K562 (cell line): ENCODE measurements around the gene FGFBP3. TPM values are rescaled to one million over a fixed set of nuclear protein-coding genes. Genes with fewer than 3 reads are reported as not detected.

Experiments used
- ATF3 ChIP-seq, 2 experiments: fragments of 450-650 bp in 1 of 2; sonication (generic) in 1 of 2; formaldehyde crosslinking in 1 of 2; IDR thresholded peaks in 1 of 2; conservative IDR thresholded peaks in 1 of 2; 2 replicates each; pipeline versions ENCODE4 v1.6.1 to v1.8.1; 2016 to 2023; ENCODE audit warnings: mild to moderate bottlenecking in 2 of 2, moderate library complexity in 2 of 2, inconsistent platforms in 1 of 2, missing genetic modification reagents in 1 of 2
- ATF7 ChIP-seq: fragments of 450-650 bp; IDR thresholded peaks from 2 replicates; pipeline ENCODE4 v1.7.1; 2014; ENCODE audit warnings: mild to moderate bottlenecking, moderate library complexity
- DPF2 ChIP-seq: fragments of 450-650 bp; IDR thresholded peaks from 2 replicates; pipeline ENCODE4 v1.6.1; 2016
- EP300 ChIP-seq: IDR thresholded peaks from 2 replicates; pipeline ENCODE4 v1.6.1; 2012; ENCODE audit warnings: low read length, improper control_type of control experiment
- FOSL1 ChIP-seq: fragments of 200-800 bp; sonication (Bioruptor generic); conservative IDR thresholded peaks from 2 replicates; pipeline ENCODE4 v1.6.1; 2016; ENCODE audit warnings: missing genetic modification characterization, missing compliant biosample characterization
- JUN ChIP-seq, 2 experiments: sonication (generic) in 1 of 2; formaldehyde crosslinking in 1 of 2; IDR thresholded peaks; 2 replicates each; pipeline versions ENCODE4 v1.6.1 to v1.8.0; 2012 to 2022; ENCODE audit warnings: borderline replicate concordance in 2 of 2, mild to moderate bottlenecking in 2 of 2, improper control_type of control experiment in 1 of 2, low read depth in 1 of 2, low read length in 1 of 2, missing genetic modification reagents in 1 of 2
- MGA ChIP-seq: fragments of 450-650 bp; IDR thresholded peaks from 2 replicates; pipeline ENCODE4 v1.6.1; 2016; ENCODE audit warnings: mild to moderate bottlenecking, moderate library complexity
- SFPQ ChIP-seq: fragments of 200-400 bp; formaldehyde crosslinking; IDR thresholded peaks from 2 replicates; pipeline ENCODE4 v1.6.1; 2017; ENCODE audit warnings: mild to moderate bottlenecking, low read depth, low read length, moderate library complexity
- SMARCC2 ChIP-seq: fragments of 450-650 bp; IDR thresholded peaks from 2 replicates; pipeline ENCODE4 v1.6.1; 2017; ENCODE audit warnings: antibody characterized with exemption, moderate library complexity, mild to moderate bottlenecking, low read depth
- U2AF1 ChIP-seq: fragments of 200-400 bp; formaldehyde crosslinking; optimal IDR thresholded peaks from 2 replicates; pipeline ENCODE3; 2017; ENCODE audit warnings: mild to moderate bottlenecking, low read depth, low read length, moderate library complexity
- ZEB2 ChIP-seq: fragments of 450-650 bp; IDR thresholded peaks from 2 replicates; pipeline ENCODE4 v1.6.1; 2016
- polyA plus RNA-seq, 8 experiments: library from polyadenylated mRNA; depleted of rRNA in 4 of 8; stranded (reverse) in 5 of 8; unstranded in 3 of 8; fragments of >200 nt; fragmentation: Nextera tagmentation in 2 of 8; fragmentation: Illumina TruSeq in 1 of 8; extraction: Ambion mirVana in 2 of 8; extraction: Trizol in 1 of 8; gene quantifications; 2 replicates each; pipeline versions ENCODE4 v1.2.1 to v1.2.3, GENCODE V29; 2011 to 2014; ENCODE audit warnings: inconsistent platforms in 1 of 8, missing spikeins in 1 of 8
- total RNA-seq, 7 experiments: library from RNA; depleted of rRNA in 6 of 7; stranded (reverse); fragments of >200 nt in 6 of 7; fragmentation: Illumina TruSeq in 2 of 7; extraction: Trizol in 2 of 7; gene quantifications; 2 replicates each; pipeline versions ENCODE4 v1.2.1 to v1.2.3, GENCODE V29; 2011 to 2021; ENCODE audit warnings: low replicate concordance in 1 of 7

FGFBP3 gene
- total and polyA plus RNA-seq, 9 of the 15 experiments (the other 6 are each of a cell fraction or from before 2014, with no cell fraction given), result 0.58 to 3.0 (median 1.5) TPM

GRCh38 chr10:91901784-91902677 is 7.3 kb downstream of the FGFBP3 start (continued):
- TF ChIP-seq MGA (peak; percentile 47), EP300 (peak; percentile 69), U2AF1 (no peak), SMARCC2 (peak; percentile 75; the same call in 1 of the 2 replicates), DPF2 (peak; percentile 88), JUN (IDR thresholded peaks at IDR 0.05; ENCODE audit: borderline replicate concordance, low read depth, low read length) (peak; percentile 95), JUN (CRISPR knock-in tag; IDR thresholded peaks at IDR 0.05; ENCODE audit: borderline replicate concordance) (no peak), SFPQ (no peak), ATF3 (IDR thresholded peaks at IDR 0.05) (peak; percentile 95), ATF3 (CRISPR knock-in tag; conservative IDR thresholded peaks at IDR 0.05) (peak; percentile 32; the same call in 1 of the 2 replicates), ZEB2 (no peak), ATF7 (peak; percentile 51), FOSL1 (peak; percentile 99)
